Loucy (cell line): ENCODE measurements around the gene ADCY9.

Source experiments
- H2AFZ ChIP-seq: fragments of 200-600 bp; sonication (generic); 2 replicates; pipeline ENCODE4 v1.6.0; 2016; ENCODE audit warnings: antibody characterized with exemption, mild to moderate bottlenecking, low read length, moderate library complexity
- H3F3A ChIP-seq: fragments of 200-600 bp; 2 replicates; pipeline ENCODE4 v1.6.0; 2016; ENCODE audit warnings: antibody characterized with exemption, low read depth, mild to moderate bottlenecking
- H3K27me3 ChIP-seq: fragments of 200-600 bp; sonication (generic); 2 replicates; pipeline ENCODE4 v1.6.1; 2014; ENCODE audit warnings: low read length, mild to moderate bottlenecking; ENCODE audit not compliant: insufficient read depth, poor library complexity, severe bottlenecking
- H3K36me3 ChIP-seq: fragments of 200-600 bp; sonication (generic); 2 replicates; pipeline ENCODE4 v1.6.1; 2016; ENCODE audit warnings: low read length; ENCODE audit not compliant: insufficient read depth
- H3K4me1 ChIP-seq: fragments of 200-600 bp; sonication (generic); 2 replicates; pipeline ENCODE4 v1.5.1; 2014; ENCODE audit warnings: low read length, mild to moderate bottlenecking; ENCODE audit not compliant: insufficient read depth, poor library complexity, severe bottlenecking
- H3K4me2 ChIP-seq: fragments of 200-600 bp; sonication (generic); 2 replicates; pipeline ENCODE4 v1.6.0; 2014; ENCODE audit warnings: antibody characterized with exemption, low read length, low read depth, mild to moderate bottlenecking; ENCODE audit not compliant: poor library complexity, severe bottlenecking
- H3K4me3 ChIP-seq: fragments of 200-600 bp; sonication (generic); 2 replicates; pipeline ENCODE4 v1.5.1; 2014; ENCODE audit warnings: low read length, mild to moderate bottlenecking, mixed read lengths; ENCODE audit not compliant: poor library complexity, severe bottlenecking
- H3K79me2 ChIP-seq: fragments of 200-600 bp; sonication (generic); 2 replicates; pipeline ENCODE4 v1.6.1; 2014; ENCODE audit warnings: low read length; ENCODE audit not compliant: insufficient read depth
- H3K9ac ChIP-seq: fragments of 200-600 bp; sonication (generic); 2 replicates; pipeline ENCODE4 v1.6.0; 2014; ENCODE audit warnings: mild to moderate bottlenecking, low read depth, low read length, moderate library complexity; ENCODE audit not compliant: poor library complexity, severe bottlenecking
- H3K9me2 ChIP-seq: fragments of 200-600 bp; sonication (generic); replicated peaks from 2 replicates; pipeline ENCODE4 v1.6.1; 2016; ENCODE audit warnings: low read depth, low read length, mixed read lengths
- H3K9me3 ChIP-seq: fragments of 200-600 bp; sonication (generic); 2 replicates; pipeline ENCODE4 v1.6.1; 2014; ENCODE audit warnings: mild to moderate bottlenecking, antibody characterized with exemption, low read length, low read depth; ENCODE audit not compliant: insufficient read depth
- H4K20me1 ChIP-seq: fragments of 200-600 bp; sonication (generic); 2 replicates; pipeline ENCODE4 v1.6.0; 2014; ENCODE audit warnings: antibody characterized with exemption, low read length, mild to moderate bottlenecking; ENCODE audit not compliant: insufficient read depth, poor library complexity, severe bottlenecking
- CTCF ChIP-seq: fragments of 200-600 bp; sonication (generic); conservative IDR thresholded peaks from 2 replicates; pipeline ENCODE4 v1.5.1; 2014; ENCODE audit warnings: mild to moderate bottlenecking, antibody characterized with exemption, low read length
- EZH2phosphoT487 ChIP-seq: fragments of 200-600 bp; IDR thresholded peaks from 2 replicates; pipeline ENCODE4 v1.6.1; 2018; ENCODE audit warnings: antibody characterized with exemption, mild to moderate bottlenecking, moderate library complexity, borderline replicate concordance

The ADCY9 gene

GRCh38 chr16:4071686-4072561 lies 44.3 kb downstream of the ADCY9 start:
- Histone ChIP-seq H3K4me1 (no peaks in the 10 kb centered on the region), H3K79me2 (no peaks in the 10 kb centered on the region), H3F3A (no peaks in the 10 kb centered on the region), H3K9me3 (no peaks in the 10 kb centered on the region), H3K27me3 (no peaks in the 10 kb centered on the region), H3K4me3 (no peak overlapping the region), H4K20me1 (no peaks in the 10 kb centered on the region), H3K36me3 (no peaks in the 10 kb centered on the region), H3K9ac (no peak overlapping the region), H3K4me2 (no peak overlapping the region), H2AFZ (no peak overlapping the region), H3K9me2 (no peaks in the 10 kb centered on the region)
- no peak for TF ChIP-seq CTCF
- no peak for TF ChIP-seq EZH2phosphoT487

- no peak overlapping the region for H2AFZ ChIP-seq
- H3K79me2 ChIP-seq = no peaks in the 10 kb centered on the region
- no peaks in the 10 kb centered on the region for H3K36me3 ChIP-seq
- no peaks in the 10 kb centered on the region for H3K27me3 ChIP-seq
- no peaks in the 10 kb centered on the region for H3F3A ChIP-seq
- no peaks in the 10 kb centered on the region for H4K20me1 ChIP-seq
- H3K9me2 ChIP-seq = no peaks in the 10 kb centered on the region
- no peak for TF ChIP-seq CTCF
- no peak for TF ChIP-seq EZH2phosphoT487
- no peaks in the 10 kb centered on the region for H3K4me1 ChIP-seq
- no peaks in the 10 kb centered on the region for H3K9me3 ChIP-seq
- no peak overlapping the region for H3K9ac ChIP-seq
- no peak overlapping the region for H3K4me2 ChIP-seq
- no peak overlapping the region for H3K4me3 ChIP-seq
These were observed 45.3 kb downstream of the ADCY9 start for GRCh38 chr16:4070936-4071335.

GRCh38 chr16:4067262-4068001 lies 48.8 kb downstream of the ADCY9 start:
- Histone ChIP-seq H3K4me1 (no peaks in the 10 kb centered on the region), H2AFZ (no peak overlapping the region), H3K36me3 (no peaks in the 10 kb centered on the region), H3K9ac (no peak overlapping the region), H3K79me2 (no peaks in the 10 kb centered on the region), H3K27me3 (no peaks in the 10 kb centered on the region), H3F3A (no peaks in the 10 kb centered on the region), H3K4me2 (no peak overlapping the region), H3K4me3 (no peak overlapping the region), H3K9me3 (no peaks in the 10 kb centered on the region), H4K20me1 (no peaks in the 10 kb centered on the region), H3K9me2 (no peaks in the 10 kb centered on the region)
- TF ChIP-seq CTCF = no peak
- TF ChIP-seq EZH2phosphoT487 = no peak
